ENCODE data around the gene FBLN2.

Gene FBLN2

DNA sequence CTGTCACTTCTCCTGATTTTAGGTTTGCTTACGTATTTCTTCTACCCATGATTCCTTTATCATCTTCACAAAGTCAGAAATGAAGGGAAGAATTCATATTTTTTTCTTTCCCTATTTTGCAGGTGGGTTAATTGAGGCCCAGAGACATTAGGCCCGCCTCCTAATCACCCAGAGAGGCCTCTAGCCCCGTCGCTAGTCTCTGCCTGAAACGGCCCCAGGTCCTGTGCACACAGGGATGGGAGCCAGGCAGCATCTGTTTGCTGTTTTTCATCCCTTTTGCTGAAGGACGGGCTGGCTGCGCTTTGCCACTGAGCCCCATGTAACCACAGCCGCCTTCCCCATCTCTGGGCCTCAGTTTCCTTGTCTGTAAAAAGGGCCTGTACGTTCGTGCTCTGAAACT is 135.9 kb downstream of the FBLN2 start:
- TF ChIP-seq, protein P1, sequence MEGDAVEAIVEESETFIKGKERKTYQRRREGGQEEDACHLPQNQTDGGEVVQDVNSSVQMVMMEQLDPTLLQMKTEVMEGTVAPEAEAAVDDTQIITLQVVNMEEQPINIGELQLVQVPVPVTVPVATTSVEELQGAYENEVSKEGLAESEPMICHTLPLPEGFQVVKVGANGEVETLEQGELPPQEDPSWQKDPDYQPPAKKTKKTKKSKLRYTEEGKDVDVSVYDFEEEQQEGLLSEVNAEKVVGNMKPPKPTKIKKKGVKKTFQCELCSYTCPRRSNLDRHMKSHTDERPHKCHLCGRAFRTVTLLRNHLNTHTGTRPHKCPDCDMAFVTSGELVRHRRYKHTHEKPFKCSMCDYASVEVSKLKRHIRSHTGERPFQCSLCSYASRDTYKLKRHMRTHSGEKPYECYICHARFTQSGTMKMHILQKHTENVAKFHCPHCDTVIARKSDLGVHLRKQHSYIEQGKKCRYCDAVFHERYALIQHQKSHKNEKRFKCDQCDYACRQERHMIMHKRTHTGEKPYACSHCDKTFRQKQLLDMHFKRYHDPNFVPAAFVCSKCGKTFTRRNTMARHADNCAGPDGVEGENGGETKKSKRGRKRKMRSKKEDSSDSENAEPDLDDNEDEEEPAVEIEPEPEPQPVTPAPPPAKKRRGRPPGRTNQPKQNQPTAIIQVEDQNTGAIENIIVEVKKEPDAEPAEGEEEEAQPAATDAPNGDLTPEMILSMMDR (conservative IDR thresholded peaks at IDR 0.05), result no peak
- no peak overlapping the region for H3K27ac ChIP-seq

DNA sequence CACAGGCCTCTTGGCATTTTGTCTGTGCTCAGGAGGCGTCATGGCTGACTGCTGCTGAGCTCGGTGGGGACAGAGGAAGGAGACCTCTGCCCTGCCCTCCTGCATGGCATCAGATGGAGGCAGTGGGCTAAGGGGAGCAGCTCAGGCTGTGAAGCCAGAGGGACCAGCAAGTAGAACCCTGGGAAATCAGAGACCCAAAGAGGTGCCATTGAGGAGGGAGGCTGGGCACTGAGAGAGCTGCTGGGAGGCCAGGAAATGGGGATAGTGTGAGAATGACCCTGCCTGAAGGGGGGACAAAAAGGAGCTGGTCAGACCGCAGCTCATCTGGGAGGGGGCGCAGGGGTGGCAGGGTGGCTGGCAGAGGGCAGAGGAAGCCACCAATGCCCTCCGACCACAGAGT is 136.8 kb downstream of the FBLN2 start:
- H3K27ac ChIP-seq, result no peak overlapping the region
- TF ChIP-seq, protein P1 (conservative IDR thresholded peaks at IDR 0.05), result no peak

DNA sequence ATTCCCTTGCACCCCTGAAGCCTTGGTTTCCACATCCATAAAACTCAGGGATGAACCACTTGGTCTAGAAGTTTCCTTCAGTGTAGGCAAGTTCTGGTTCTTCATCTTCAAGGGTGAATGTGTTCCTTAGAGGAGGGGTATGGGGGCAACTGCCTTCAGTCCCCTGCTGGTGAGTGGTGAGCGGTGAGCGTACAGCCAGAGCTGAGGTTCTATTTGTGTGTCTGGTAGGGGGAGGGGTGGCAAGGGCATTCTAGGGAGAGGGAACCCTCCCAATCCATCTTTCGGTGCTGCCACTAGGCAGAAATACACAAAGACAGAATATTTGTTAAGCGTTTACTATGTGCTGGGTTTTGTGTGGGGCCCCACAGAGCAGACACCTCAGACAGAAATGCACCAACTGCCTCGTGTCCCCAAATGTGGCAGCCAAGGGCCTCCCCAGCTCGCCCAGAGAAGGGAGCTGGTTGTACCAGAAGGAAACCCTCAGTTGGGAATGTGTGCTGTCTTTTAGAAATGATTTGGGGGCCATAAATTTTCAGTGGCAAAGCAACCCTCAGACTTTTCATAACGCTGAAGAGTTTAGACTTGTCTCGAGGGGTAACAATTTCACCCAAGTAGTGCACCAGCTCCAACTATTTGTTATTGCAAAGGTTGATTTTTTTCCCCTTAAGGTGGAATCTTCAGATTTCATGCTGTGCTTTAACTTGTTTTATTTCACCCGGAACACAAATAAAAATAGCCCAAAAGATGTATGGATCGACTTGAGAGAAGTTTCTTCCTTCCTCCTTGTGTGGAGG is 137.6 kb downstream of the FBLN2 start:
- TF ChIP-seq, protein P1 (conservative IDR thresholded peaks at IDR 0.05), result no peak

DNA sequence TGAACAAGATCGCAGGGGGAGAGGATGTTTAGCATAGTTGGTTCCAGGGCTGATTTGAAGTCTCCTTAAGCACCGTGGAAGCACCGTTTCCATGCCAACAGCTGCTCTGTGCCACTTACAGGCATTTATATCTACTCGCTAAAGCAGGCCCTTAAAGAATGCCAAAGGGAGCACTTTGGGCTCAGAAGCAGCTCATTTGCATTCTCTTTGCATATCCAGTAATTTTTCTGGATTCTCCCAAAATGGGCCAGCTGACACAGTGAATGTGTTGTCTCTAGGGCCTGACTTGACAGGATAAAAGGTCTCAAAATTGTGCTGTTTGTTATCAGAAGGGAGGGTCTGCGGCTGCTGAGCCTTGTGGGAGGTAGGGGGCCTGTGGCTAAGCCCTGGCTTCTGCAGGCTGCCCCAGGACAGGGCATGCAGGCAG is 138.6 kb downstream of the FBLN2 start:
- H3K27ac ChIP-seq, result no peak overlapping the region
- TF ChIP-seq, protein P1 (conservative IDR thresholded peaks at IDR 0.05), result no peak

More for the DNA sequence above, 137.6 kb downstream of the FBLN2 start:
- H3K27ac ChIP-seq, result no peak overlapping the region

Data from VCaP (cell line).